ENCODE measurements around the gene SH3BP4.

SH3BP4 gene

DNA sequence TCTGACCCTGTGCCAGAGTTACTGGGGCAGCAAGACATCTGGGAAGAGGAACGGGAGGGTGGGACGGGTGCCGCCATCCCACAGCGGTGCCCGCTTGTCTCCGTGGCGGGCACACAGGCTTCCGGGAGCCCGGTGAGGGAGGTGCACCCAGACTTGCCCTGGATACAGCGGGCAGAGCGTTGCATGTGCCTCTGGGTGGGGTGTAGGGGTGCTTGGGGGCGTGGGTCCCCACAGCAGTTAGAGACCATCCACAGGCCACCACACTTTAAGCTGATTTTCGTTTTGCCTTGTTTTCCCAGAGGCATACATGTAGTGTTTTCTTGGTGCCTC, 45.1 kb downstream of the SH3BP4 start:
- Histone ChIP-seq H3K27me3 (no peaks in the 10 kb centered on the region), H3K4me1 (ENCODE audit: control insufficient read depth in 1 of 2, insufficient read depth in 1 of 2, low read depth in 1 of 2, low read length in 1 of 2) (no peaks in the 10 kb centered on the region), H3K27ac (no peak overlapping the region), H3K9me3 (no peaks in the 10 kb centered on the region), H3K36me3 (no peaks in the 10 kb centered on the region), H3K4me3 (ENCODE audit: low read depth in 1 of 2, low read length in 1 of 2) (no peak overlapping the region)
- TF ChIP-seq, protein P1, sequence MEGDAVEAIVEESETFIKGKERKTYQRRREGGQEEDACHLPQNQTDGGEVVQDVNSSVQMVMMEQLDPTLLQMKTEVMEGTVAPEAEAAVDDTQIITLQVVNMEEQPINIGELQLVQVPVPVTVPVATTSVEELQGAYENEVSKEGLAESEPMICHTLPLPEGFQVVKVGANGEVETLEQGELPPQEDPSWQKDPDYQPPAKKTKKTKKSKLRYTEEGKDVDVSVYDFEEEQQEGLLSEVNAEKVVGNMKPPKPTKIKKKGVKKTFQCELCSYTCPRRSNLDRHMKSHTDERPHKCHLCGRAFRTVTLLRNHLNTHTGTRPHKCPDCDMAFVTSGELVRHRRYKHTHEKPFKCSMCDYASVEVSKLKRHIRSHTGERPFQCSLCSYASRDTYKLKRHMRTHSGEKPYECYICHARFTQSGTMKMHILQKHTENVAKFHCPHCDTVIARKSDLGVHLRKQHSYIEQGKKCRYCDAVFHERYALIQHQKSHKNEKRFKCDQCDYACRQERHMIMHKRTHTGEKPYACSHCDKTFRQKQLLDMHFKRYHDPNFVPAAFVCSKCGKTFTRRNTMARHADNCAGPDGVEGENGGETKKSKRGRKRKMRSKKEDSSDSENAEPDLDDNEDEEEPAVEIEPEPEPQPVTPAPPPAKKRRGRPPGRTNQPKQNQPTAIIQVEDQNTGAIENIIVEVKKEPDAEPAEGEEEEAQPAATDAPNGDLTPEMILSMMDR (IDR thresholded peaks at IDR 0.05): no peak

DNA sequence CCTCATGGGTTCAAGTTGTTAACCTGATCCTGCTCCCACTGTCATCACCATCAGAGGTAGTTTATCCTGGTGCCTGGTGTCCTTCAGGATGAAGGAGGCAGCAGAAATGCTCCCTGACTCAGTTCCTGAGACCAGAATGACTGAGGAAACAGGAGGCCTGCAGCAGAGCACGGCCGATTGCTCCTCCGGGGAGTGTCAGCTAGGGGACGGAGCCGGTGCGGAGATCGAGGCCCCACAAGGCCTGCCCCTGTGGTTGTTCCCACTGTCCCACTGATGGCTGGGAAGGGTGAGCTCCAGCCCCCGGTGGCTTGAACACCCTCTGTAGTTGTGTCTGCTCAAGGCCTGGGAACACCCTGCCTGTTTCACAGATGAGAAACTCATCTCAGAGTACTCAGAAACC, 45.6 kb downstream of the SH3BP4 start:
- no peaks in the 10 kb centered on the region for H3K4me1 ChIP-seq (ENCODE audit: control insufficient read depth in 1 of 2, insufficient read depth in 1 of 2, low read depth in 1 of 2, low read length in 1 of 2)
- no peak overlapping the region for H3K4me3 ChIP-seq (ENCODE audit: low read depth in 1 of 2, low read length in 1 of 2)
- no peak overlapping the region for H3K27ac ChIP-seq
- TF ChIP-seq, protein P1 (IDR thresholded peaks at IDR 0.05): no peak
- no peaks in the 10 kb centered on the region for H3K27me3 ChIP-seq
- no peaks in the 10 kb centered on the region for H3K36me3 ChIP-seq
- H3K9me3 ChIP-seq: no peaks in the 10 kb centered on the region

DNA sequence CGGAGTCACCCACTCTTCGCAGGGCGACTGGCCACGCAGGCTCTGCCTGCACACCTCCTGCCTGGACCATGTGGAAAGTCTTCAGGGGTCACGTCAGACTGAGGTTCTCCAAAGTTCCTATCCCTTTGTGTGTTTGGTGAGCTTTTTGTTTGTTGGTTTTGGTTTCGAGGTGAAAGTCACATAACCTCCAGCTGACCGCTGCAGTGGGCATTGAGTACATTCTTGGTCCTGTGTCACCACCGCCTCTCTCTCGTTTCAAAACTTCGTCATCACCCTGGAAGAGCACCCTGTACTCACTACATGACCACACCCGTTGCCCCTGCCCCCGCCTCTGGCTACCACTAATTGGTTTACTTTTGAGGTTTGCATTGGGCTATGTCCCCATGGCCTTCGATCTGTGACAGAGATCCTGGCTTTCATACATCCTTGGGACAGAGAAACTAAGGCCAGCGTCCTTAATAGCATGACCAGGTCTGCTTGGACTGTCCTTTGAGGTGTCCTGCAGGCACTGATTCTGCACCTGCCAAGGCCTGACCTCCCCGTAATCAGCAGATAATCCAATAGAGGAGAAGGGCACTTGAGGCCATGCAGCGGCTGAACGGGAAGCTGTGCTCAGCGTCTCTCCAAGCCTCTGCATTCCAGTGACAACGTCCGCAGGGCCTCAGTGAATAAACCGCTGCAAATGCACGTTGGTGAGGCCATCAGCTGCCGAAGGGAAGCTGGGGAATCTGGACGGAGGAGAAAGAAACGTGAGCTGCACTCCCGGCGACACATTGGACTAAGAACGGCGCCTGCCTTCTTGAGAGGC, 46.8 kb downstream of the SH3BP4 start:
- Histone ChIP-seq H3K9me3 (no peaks in the 10 kb centered on the region), H3K4me1 (ENCODE audit: control insufficient read depth in 1 of 2, insufficient read depth in 1 of 2, low read depth in 1 of 2, low read length in 1 of 2) (no peaks in the 10 kb centered on the region), H3K36me3 (no peaks in the 10 kb centered on the region), H3K27ac (no peak overlapping the region), H3K4me3 (ENCODE audit: low read depth in 1 of 2, low read length in 1 of 2) (no peak overlapping the region), H3K27me3 (no peaks in the 10 kb centered on the region)
- TF ChIP-seq, protein P1 (IDR thresholded peaks at IDR 0.05): no peak

DNA sequence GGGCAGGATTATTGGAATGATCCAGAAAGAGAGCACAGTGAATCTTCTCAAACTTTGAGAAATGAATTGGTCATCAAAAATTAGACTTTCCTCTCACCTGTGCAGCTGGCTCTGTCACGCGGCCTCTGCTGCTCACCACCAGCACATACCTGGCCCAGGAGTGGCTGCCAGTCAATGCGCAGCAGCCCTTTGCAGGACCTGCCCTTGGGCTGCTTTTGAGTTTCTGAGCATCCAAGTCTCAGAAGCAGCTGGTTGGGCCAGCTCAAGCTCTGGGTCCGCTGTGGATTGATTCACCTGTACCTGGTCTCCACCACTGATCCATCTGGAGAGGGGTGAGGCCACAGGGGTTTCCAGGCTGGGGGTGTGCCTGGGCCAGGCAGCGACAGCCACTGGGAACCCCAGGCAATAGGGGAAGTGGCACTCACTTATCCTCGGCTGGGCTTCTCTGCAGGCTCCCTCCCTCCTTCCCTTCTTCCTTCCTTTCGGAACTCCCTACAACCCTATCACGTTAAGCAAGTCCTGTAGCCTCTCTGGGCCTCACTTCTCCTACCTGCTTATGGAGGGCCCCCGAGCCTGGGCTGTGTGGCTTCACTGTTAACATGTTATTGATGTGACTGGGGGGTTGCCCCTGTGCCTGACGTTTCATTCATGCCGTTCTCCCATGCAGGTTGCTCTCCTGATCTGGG, 48.1 kb downstream of the SH3BP4 start:
- H3K9me3 ChIP-seq: no peaks in the 10 kb centered on the region
- no peak overlapping the region for H3K4me3 ChIP-seq (ENCODE audit: low read depth in 1 of 2, low read length in 1 of 2)
- TF ChIP-seq, protein P1 (IDR thresholded peaks at IDR 0.05): no peak
- H3K36me3 ChIP-seq: no peaks in the 10 kb centered on the region
- no peaks in the 10 kb centered on the region for H3K4me1 ChIP-seq (ENCODE audit: control insufficient read depth in 1 of 2, insufficient read depth in 1 of 2, low read depth in 1 of 2, low read length in 1 of 2)
- H3K27me3 ChIP-seq: no peaks in the 10 kb centered on the region
- H3K27ac ChIP-seq: no peak overlapping the region

DNA sequence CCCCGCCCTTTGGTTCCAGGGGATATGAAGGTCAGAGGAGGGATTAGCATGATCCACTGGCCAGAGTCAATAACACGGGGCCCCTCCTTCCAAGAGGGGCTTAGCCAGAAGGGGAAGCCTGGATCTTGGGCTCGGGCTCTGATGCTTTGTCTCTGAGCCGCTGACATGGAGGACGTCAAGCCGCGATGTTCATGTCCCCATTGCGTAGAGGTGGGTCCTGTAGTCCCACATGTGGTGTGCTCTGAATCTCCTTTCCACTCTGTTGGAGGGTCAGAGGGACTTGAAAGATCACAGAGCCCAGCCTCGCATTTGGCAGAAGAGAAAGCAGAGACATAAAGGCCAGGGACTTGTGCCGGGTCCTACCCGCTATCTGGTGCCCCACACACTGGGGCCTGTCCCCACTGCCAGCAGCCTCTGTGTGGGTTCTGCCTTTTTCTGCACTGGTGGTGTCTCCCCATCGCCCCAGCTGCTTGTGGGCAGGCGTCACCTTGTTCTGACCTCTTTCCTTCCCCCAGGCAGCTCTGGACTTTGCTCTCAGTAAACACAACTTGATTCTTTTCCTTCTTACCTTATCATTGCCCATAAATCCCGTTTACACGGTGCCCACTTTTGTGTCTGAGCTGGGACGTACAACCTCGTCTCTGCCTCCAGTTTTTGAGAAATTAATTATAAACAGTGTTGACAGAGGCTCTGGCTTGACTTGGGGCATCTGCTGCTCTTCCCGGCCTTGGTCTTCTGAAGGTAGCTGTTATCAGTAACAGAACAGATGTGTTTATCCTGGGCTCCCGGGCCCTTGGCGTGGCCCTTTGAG, 48.8 kb downstream of the SH3BP4 start:
- no peak overlapping the region for H3K27ac ChIP-seq
- H3K4me3 ChIP-seq (ENCODE audit: low read depth in 1 of 2, low read length in 1 of 2): no peak overlapping the region
- H3K36me3 ChIP-seq: no peaks in the 10 kb centered on the region
- TF ChIP-seq, protein P1 (IDR thresholded peaks at IDR 0.05): no peak
- no peaks in the 10 kb centered on the region for H3K27me3 ChIP-seq
- no peaks in the 10 kb centered on the region for H3K4me1 ChIP-seq (ENCODE audit: control insufficient read depth in 1 of 2, insufficient read depth in 1 of 2, low read depth in 1 of 2, low read length in 1 of 2)
- H3K9me3 ChIP-seq: no peaks in the 10 kb centered on the region

All from neutrophil (primary cell).